ENCODE measurements around the gene RABL6.

RABL6 gene

GRCh38 chr9:136857166-136857565 lies 49.4 kb downstream of the RABL6 start:
- TF ChIP-seq ZNF274 (IDR thresholded peaks at IDR 0.05; ENCODE audit: low read depth, low read length) (no peak), YY1 (IDR thresholded peaks at IDR 0.05; ENCODE audit: insufficient read depth, insufficient read length) (no peak)
- Histone ChIP-seq H3K4me3 (ENCODE audit: insufficient read length, low read depth) (no peak overlapping the region), H3K27me3 (ENCODE audit: insufficient read depth, insufficient read length) (no peaks in the 10 kb centered on the region), H3K9ac (ENCODE audit: insufficient read length, low read depth) (no peak overlapping the region), H3K4me1 (ENCODE audit: insufficient read depth, insufficient read length) (peaks cover 38% of the 10 kb centered on the region), H3K36me3 (ENCODE audit: insufficient read depth, insufficient read length, low read length) (peaks cover 75% of the 10 kb centered on the region), H3K9me3 (ENCODE audit: insufficient read depth, low read length) (no peaks in the 10 kb centered on the region)
- DNase-seq (ENCODE audit: low read depth, low spot score) = no peak

GRCh38 chr9:136857581-136858412 lies 50.0 kb downstream of the RABL6 start:
- no peak for TF ChIP-seq YY1 (IDR thresholded peaks at IDR 0.05; ENCODE audit: insufficient read depth, insufficient read length)
- no peak for TF ChIP-seq SUZ12 (IDR thresholded peaks at IDR 0.05; ENCODE audit: extremely low read depth, insufficient read depth, insufficient read length)
- no peak for TF ChIP-seq ZNF274 (IDR thresholded peaks at IDR 0.05; ENCODE audit: low read depth, low read length)
- Histone ChIP-seq H3K9ac (ENCODE audit: insufficient read length, low read depth) (peak overlapping the region; percentile 64), H3K27me3 (ENCODE audit: insufficient read depth, insufficient read length) (no peaks in the 10 kb centered on the region), H3K36me3 (ENCODE audit: insufficient read depth, insufficient read length, low read length) (peaks cover 75% of the 10 kb centered on the region), H3K4me1 (ENCODE audit: insufficient read depth, insufficient read length) (peaks cover 38% of the 10 kb centered on the region), H3K9me3 (ENCODE audit: insufficient read depth, low read length) (no peaks in the 10 kb centered on the region), H3K4me3 (ENCODE audit: insufficient read length, low read depth) (no peak overlapping the region)
- DNase-seq (ENCODE audit: low read depth, low spot score) = no peak

GRCh38 chr9:136858452-136858843 lies 50.7 kb downstream of the RABL6 start:
- TF ChIP-seq SUZ12 (IDR thresholded peaks at IDR 0.05; ENCODE audit: extremely low read depth, insufficient read depth, insufficient read length) (no peak), ZNF274 (IDR thresholded peaks at IDR 0.05; ENCODE audit: low read depth, low read length) (no peak), YY1 (IDR thresholded peaks at IDR 0.05; ENCODE audit: insufficient read depth, insufficient read length) (no peak)
- no peaks in the 10 kb centered on the region for H3K27me3 ChIP-seq (ENCODE audit: insufficient read depth, insufficient read length)
- no peak overlapping the region for H3K4me3 ChIP-seq (ENCODE audit: insufficient read length, low read depth)
- no peak for DNase-seq (ENCODE audit: low read depth, low spot score)
- no peak overlapping the region for H3K9ac ChIP-seq (ENCODE audit: insufficient read length, low read depth)
- H3K9me3 ChIP-seq (ENCODE audit: insufficient read depth, low read length) = no peaks in the 10 kb centered on the region
- H3K4me1 ChIP-seq (ENCODE audit: insufficient read depth, insufficient read length) = peaks cover 33% of the 10 kb centered on the region
- H3K36me3 ChIP-seq (ENCODE audit: insufficient read depth, insufficient read length, low read length) = peaks cover 75% of the 10 kb centered on the region

GRCh38 chr9:136858844-136859757 lies 51.4 kb downstream of the RABL6 start:
- H3K4me3 ChIP-seq (ENCODE audit: insufficient read length, low read depth) = no peak overlapping the region
- TF ChIP-seq ZNF274 (IDR thresholded peaks at IDR 0.05; ENCODE audit: low read depth, low read length) (no peak), SUZ12 (IDR thresholded peaks at IDR 0.05; ENCODE audit: extremely low read depth, insufficient read depth, insufficient read length) (no peak), YY1 (IDR thresholded peaks at IDR 0.05; ENCODE audit: insufficient read depth, insufficient read length) (no peak)
- no peak overlapping the region for H3K9ac ChIP-seq (ENCODE audit: insufficient read length, low read depth)
- no peaks in the 10 kb centered on the region for H3K9me3 ChIP-seq (ENCODE audit: insufficient read depth, low read length)
- no peaks in the 10 kb centered on the region for H3K27me3 ChIP-seq (ENCODE audit: insufficient read depth, insufficient read length)
- no peak for DNase-seq (ENCODE audit: low read depth, low spot score)
- peaks cover 81% of the 10 kb centered on the region for H3K36me3 ChIP-seq (ENCODE audit: insufficient read depth, insufficient read length, low read length)
- peaks cover 33% of the 10 kb centered on the region for H3K4me1 ChIP-seq (ENCODE audit: insufficient read depth, insufficient read length)

- TF ChIP-seq SUZ12 (IDR thresholded peaks at IDR 0.05; ENCODE audit: extremely low read depth, insufficient read depth, insufficient read length) (no peak), YY1 (IDR thresholded peaks at IDR 0.05; ENCODE audit: insufficient read depth, insufficient read length) (no peak), ZNF274 (IDR thresholded peaks at IDR 0.05; ENCODE audit: low read depth, low read length) (no peak)
- peaks cover 31% of the 10 kb centered on the region for H3K4me1 ChIP-seq (ENCODE audit: insufficient read depth, insufficient read length)
- H3K9me3 ChIP-seq (ENCODE audit: insufficient read depth, low read length) = no peaks in the 10 kb centered on the region
- H3K36me3 ChIP-seq (ENCODE audit: insufficient read depth, insufficient read length, low read length) = peaks cover 87% of the 10 kb centered on the region
- no peaks in the 10 kb centered on the region for H3K27me3 ChIP-seq (ENCODE audit: insufficient read depth, insufficient read length)
- H3K4me3 ChIP-seq (ENCODE audit: insufficient read length, low read depth) = no peak overlapping the region
- DNase-seq (ENCODE audit: low read depth, low spot score) = no peak
- H3K9ac ChIP-seq (ENCODE audit: insufficient read length, low read depth) = no peak overlapping the region
Observed at GRCh38 chr9:136860529-136860928, 52.8 kb downstream of the RABL6 start.

GRCh38 chr9:136860933-136861873 lies 53.5 kb downstream of the RABL6 start:
- peaks cover 31% of the 10 kb centered on the region for H3K4me1 ChIP-seq (ENCODE audit: insufficient read depth, insufficient read length)
- DNase-seq (ENCODE audit: low read depth, low spot score) = no peak
- no peak overlapping the region for H3K4me3 ChIP-seq (ENCODE audit: insufficient read length, low read depth)
- H3K27me3 ChIP-seq (ENCODE audit: insufficient read depth, insufficient read length) = no peaks in the 10 kb centered on the region
- TF ChIP-seq YY1 (IDR thresholded peaks at IDR 0.05; ENCODE audit: insufficient read depth, insufficient read length) = no peak
- no peak for TF ChIP-seq SUZ12 (IDR thresholded peaks at IDR 0.05; ENCODE audit: extremely low read depth, insufficient read depth, insufficient read length)
- TF ChIP-seq ZNF274 (IDR thresholded peaks at IDR 0.05; ENCODE audit: low read depth, low read length) = no peak
- H3K9me3 ChIP-seq (ENCODE audit: insufficient read depth, low read length) = no peaks in the 10 kb centered on the region
- H3K9ac ChIP-seq (ENCODE audit: insufficient read length, low read depth) = no peak overlapping the region
- H3K36me3 ChIP-seq (ENCODE audit: insufficient read depth, insufficient read length, low read length) = peaks cover 87% of the 10 kb centered on the region
